ENCODE measurements around the gene TDRD1.
A peak's percentile ranks its signal among the peaks of the same experiment; 100 is the strongest.

Gene TDRD1

DNA sequence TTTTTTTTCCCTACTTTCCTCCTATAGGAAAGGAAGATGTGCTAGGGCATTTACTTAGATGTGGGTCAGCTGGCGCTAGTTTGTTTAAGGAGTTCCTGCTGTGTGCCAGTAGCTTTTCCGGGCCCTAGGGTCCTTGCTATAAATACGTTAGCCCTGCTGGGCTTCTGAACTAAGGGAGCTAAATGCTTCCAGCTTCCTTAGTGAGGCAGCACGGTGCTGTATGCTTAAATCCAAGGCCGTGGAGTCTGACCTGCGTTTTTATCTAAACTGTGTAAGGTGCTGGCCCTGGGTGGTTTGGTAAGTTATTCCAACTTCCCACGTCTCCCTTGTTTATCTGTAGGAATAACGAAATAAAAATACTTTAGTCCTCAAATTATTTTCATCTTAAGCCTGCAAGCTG lies 594 bp downstream of the TDRD1 start:
- no peak for DNase-seq

- no peak for DNase-seq
Measured at GRCh38 chr10:114180937-114181336, 1.8 kb downstream of the TDRD1 start.

DNA sequence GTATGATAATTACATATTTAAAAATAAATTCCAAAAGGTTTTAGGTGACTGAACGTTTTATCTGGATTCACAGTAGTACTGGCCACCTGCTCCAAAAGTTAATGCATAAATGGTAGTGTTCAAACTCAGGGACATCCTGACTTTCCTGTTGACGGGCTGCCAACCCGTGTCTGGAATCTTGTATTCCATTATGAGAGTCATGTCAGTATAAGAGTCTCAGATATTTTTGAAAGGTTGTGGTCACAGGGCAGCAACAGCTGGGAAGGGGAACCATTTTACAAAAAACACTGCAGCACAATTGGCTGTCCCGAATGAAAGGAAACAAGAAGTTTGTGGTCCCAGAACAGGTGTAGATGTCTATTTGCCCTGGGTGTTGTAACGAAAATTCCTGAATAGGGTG lies 2.8 kb downstream of the TDRD1 start:
- peak; percentile 28 for DNase-seq

DNA sequence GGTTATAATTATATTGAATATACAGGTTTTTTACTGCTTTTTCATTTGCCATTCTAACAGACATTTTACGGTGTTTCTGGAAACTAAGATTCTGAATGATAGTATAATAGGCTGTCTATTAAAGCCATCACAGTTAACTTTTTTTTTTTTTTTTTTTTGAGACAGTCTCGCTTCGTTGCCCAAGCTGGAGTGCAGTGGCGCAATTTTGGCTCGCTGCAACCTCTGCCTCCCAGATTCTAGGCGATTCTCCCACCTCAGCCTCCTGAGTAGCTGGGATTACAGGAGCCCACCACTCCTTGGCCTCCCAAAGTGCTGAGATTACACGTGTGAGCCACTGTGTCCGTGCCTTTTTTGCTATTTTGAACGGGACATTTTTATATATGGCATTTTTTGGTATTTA lies 4.4 kb downstream of the TDRD1 start:
- DNase-seq = no peak

- no peak for DNase-seq
Measured at GRCh38 chr10:114184276-114184675, 5.1 kb downstream of the TDRD1 start.

- DNase-seq = no peak
Measured at GRCh38 chr10:114188001-114188400, 8.8 kb downstream of the TDRD1 start.

DNA sequence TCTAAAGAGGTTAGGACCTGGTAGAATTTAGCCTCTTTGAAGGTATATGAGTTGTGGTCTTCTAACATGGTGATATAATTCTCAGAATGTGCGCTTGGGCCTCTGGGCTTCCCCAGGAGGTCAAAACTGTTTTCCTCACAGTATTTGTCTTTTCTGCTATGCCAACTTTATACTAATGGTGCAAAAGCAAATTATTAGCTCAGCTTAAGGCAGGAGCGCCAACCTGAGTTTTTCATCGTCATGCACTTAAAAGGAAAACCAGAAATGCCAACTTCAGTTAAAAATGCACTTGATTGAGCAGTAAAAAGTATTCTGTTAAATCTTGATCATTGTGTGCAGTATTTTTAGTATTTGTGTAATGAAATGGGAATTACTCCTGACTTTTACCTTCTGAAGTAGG lies 9.7 kb downstream of the TDRD1 start:
- no peak for DNase-seq

DNA sequence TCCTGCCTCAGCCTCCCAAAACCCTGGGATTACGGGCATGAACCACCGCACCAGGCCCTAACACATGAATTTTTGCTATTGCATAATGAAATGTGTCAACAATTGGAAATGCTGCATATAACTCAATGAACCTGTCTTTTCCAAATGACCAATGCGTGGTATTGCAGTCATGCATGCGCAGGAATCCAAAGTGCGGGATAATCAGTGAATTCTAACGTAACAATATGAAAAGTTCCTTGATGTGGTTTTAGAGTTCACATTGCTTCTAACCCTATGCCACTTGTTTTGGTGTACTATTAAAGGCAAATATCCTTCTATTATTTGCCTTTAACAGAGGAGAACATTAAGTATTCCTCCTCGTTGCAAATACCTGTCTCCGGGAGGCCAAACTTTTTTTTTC lies 10.5 kb downstream of the TDRD1 start:
- DNase-seq = no peak

DNA sequence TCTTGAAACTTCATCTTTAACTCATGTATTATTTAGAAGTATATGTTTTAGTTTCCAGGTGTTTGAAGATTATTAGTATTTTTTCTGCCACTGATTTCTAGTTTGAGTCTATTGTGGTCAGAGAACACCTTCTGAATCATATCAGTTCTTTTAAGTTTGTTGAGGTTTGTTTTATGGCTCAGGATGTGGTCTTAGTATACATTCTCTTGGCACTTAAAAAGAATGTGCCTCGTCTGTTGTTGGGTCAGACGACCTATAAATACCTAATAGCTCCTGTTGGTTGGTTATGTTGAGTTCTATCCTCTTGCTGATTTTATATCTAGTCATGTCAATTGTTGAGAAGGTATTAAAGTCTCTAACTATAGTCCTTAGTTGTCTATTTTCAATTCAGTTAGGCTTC lies 15.9 kb downstream of the TDRD1 start:
- DNase-seq = no peak

DNA sequence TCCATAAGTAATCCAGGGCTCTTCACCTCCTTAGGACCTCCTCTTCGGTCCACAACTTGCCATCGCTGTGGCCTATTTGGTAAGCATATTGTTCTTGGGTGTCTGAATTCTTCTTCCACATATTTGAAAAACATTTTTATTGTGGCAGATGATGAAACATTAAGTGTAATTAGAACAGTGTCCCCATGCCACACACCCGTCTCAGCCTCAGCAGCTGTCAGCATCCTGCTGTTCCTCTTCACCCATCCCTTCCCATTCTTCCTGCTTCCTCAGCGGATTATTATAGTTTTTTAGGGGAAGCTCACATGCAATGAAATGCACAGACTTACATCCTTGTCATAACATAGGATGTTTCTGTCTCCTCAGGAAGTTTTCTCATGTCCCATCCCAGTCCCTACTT lies 20.1 kb downstream of the TDRD1 start:
- no peak for DNase-seq

DNA sequence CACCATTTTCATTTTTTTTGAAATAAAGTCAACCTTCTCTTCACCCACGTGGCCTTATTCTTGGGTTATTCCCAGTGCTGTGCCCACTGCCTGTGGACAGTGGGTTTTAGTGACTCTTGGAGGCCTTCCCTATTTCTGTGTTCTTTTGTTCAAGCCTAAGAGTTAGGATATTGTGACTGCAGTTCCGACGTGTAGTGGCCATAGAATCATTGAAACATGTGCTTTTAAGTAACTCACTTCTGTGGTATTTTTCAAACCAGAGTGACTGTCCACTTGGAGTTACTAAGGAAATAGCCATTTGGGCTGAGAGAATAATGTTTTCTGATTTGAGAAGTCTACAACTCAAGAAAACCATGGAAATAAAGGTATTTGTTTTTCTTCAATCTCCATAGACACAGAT lies 23.7 kb downstream of the TDRD1 start:
- no peak for DNase-seq

GRCh38 chr10:114206902-114207301 lies 27.7 kb downstream of the TDRD1 start:
- no peak for DNase-seq

DNA sequence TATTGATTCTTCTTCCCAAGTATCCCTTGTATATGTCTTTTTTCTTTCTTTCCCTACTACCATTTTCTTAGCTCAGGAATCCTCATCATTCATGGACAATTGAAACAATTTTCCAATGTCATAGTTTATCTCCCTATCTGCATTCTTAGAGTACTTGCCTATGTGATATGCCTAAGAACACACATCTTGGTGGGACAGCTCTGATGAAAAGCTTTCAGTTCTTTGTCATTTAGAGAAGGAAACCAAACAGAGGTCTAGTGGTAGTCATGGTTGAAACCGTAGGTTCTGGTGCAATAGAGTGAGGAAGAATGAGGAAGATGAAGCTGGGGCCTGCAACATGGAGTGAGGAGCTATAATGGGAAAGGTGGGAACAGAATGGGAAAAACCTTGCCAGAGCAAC lies 28.2 kb downstream of the TDRD1 start:
- DNase-seq = no peak

DNA sequence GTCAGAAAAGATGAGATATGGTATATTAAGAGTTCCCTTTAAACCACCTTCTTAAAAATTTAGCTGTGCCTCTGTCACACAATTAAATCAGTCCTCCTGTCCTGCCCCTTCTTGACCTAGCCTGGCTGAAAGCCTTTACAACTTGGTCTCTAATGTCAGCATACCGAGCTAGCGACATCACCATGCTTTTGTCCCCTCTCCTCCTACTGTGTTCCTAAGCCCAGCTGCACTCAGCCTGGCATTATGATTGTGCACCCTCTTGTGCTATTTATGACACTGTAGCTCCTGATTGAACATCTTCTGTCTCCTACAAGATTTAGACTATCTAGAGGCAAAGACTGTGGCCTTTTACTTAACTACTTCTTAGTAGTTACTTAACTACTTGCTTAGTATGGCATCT lies 29.2 kb downstream of the TDRD1 start:
- DNase-seq = no peak

GRCh38 chr10:114212153-114212552 lies 33.0 kb downstream of the TDRD1 start:
- no peak for DNase-seq

DNA sequence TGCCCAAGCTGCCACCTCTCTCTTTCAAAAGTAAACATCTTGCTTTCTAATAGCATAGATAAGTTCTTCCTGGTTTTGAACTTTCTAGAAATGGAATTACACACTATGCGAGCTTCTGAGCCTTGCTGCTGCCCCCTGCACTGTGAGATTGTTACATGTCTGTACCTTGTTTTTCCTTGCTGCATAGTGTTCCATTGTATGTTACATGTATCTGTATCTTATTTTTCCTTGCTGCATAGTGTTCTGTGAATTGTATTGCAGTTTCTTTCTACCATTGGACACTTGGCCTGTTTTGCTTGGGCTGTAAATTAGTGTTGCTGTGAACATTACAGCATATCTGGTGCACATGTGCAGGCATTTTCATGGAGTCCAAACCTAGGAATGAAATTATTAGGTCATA lies 35.9 kb downstream of the TDRD1 start:
- DNase-seq = no peak

- DNase-seq = no peak
Measured at GRCh38 chr10:114220281-114220680, 41.1 kb downstream of the TDRD1 start.

- DNase-seq = no peak
Measured at GRCh38 chr10:114221235-114221634, 42.1 kb downstream of the TDRD1 start.

GRCh38 chr10:114223066-114223465 lies 43.9 kb downstream of the TDRD1 start:
- DNase-seq = no peak

DNA sequence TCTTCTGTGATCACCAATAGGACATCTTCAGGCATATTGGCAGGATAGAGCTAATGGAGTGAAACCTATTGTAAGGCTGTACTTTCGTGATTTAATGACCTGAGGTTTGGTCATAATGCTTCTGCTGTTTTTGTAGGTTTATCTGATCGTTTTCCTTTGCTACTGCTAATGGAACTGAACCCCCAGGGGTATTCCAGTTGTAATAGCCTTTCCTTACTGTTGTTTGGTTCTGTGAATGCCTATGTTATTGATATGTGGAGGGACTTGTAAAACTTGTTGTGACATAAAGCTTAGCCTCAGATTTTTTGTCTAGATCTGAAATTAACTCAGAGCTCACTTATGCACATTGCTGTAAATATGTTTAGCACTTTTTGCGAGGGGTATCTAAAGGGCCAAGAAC lies 49.0 kb downstream of the TDRD1 start:
- no peak for DNase-seq

GRCh38 chr10:114232561-114233176 lies 53.5 kb downstream of the TDRD1 start:
- no peak for DNase-seq

- DNase-seq = no peak
Measured at GRCh38 chr10:114233482-114233881, 54.3 kb downstream of the TDRD1 start.

GRCh38 chr10:114234132-114234531 lies 55.0 kb downstream of the TDRD1 start:
- DNase-seq = no peak

GRCh38 chr10:114239117-114239993 lies 60.2 kb downstream of the TDRD1 start, which contains the start of gene VWA2:
TSS of gene VWA2 (plus strand) at chr10:114239254. CDS start at chr10:114248714, 9,460 bp downstream.
- DNase-seq = no peak

DNA sequence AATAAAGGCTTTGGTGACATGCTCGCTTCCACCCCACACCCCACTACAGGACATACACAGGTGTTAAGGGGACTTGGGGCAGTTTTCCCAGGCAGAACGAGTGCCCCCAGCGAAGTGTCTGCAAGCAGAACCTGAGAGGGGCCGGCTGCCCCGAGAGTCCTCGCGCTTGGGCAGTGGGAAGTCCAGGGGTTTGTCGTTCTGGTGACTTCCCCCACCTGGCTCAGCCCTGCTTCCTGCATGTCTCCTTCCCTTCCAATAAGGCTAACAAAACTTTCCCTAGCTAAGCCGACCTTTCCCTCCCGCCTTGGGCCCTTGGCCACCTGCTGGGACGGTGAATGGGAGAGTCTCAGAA lies 60.8 kb downstream of the TDRD1 start:
- DNase-seq = no peak

Data from right hindlimb (tissue), 1 donor.